Measurements from ENCODE around the gene C3orf52.
A peak's percentile ranks its signal among the peaks of the same experiment; 100 is the strongest.
"Not testable (repeated sequence)": the region's sequence is repeated elsewhere in the genome, so short reads cannot be mapped to it uniquely, and the experiment has no call there.

C3orf52 gene

GRCh38 chr3:112086076-112086854 is at the start of gene C3orf52:
Gene C3orf52 (plus strand): TSS chr3:112086389. CDS start chr3:112086408, 19 bp downstream.
- peak; percentile 63 for DNase-seq

DNA sequence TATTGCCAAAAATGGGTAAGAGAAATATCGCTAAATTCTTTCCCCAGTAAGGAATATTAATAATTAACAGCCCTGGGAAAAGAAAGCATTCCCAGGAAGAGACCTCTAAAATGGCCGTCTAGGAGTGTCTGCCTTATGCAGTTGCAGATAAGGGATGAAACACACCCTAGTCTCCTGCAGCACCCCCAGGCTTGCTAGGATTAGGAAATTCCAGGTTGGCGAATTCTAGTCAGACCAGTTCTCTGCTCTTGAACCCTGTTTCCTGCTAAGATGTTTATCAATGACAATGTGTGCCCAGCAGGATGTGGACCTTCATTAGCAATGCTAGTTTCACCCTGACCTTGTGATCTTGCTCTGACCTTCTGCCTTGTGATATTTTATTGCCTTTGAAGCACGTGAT is 49.0 kb upstream of the C3orf52 start:
- DNase-seq: not testable (repeated sequence)

DNA sequence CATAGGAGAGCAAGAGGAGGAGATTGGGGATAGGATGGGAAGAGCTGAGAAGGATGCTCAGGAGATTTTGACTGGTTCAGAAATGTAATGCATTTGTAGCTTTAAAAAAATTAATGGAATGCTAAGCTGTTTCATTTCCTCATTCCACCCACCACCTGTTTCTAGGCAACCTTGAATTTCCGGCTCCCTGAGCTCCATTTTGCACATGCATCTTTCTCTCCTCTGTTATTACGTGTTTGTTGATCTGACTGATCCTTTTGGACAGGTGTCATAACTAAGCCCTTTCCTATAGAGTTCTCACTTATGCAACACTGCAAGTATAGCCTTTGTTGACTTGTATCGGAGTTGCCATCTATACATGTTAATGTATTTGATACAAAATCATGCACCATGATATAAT is 47.3 kb upstream of the C3orf52 start:
- peak; percentile 43 for DNase-seq

DNA sequence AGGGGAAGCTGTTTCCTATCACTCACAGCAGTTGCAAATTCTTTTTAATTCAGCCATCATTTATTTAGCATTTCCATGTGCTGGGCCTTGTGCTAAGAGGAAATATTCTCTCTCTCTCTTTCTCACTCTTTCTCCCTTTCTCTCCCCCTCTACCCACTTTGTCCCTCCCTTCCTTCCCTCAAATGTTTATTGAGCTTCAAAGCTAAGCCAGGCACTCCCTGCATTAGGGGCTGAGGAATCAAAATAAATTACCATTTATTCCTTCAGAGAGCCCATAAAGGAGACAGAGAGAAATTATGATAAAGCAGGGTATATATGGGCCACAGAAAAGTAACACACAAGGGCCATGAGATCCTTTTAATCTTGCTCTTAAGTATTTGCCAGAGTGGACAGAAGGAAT is 44.9 kb upstream of the C3orf52 start:
- DNase-seq: no peak

DNA sequence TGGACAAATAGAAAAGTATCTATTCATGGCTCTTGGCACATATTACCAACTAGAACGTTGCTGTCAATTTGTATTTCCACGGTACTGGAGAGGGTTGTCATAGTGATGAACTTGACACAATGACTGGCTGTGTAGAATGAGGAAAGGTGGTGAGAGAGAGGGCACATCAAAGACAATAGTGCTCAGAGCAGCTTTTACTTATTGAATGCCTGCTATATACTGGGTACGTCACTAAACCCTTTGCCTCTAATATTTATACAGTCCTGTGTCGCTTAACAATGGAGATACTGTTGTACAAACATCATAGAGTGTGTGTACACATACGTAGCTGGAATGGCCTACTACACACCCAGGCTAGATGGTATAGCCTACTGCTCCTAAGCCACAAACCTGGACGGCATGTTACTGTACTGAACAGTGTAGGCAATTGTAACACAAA is 43.3 kb upstream of the C3orf52 start:
- DNase-seq: no peak

GRCh38 chr3:112043621-112044201 is 42.5 kb upstream of the C3orf52 start:
- peak; percentile 62 for DNase-seq

- no peak for DNase-seq
Measured at GRCh38 chr3:112046599-112046998, 39.6 kb upstream of the C3orf52 start.

- DNase-seq: no peak
Measured at GRCh38 chr3:112047264-112047663, 38.9 kb upstream of the C3orf52 start.

DNA sequence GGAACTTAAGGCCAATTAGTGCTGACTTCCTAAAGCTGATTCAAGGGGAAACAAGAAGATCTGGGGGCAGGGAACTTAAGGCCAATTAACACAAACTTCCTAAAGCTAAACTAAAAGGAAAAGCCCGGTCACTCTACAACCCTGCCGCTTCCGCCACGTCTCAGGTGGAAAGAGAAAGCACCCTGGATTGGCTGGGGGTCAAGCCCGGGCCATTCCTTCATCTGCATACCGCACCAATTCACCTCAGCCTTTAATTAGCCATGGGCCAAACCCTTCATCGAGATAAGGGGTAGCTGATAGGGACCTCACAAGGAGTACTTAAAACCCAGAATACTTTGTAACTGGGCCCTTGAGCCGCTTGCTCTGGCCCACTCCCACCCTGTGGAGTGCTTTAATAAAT is 37.3 kb upstream of the C3orf52 start:
- DNase-seq: no peak

DNA sequence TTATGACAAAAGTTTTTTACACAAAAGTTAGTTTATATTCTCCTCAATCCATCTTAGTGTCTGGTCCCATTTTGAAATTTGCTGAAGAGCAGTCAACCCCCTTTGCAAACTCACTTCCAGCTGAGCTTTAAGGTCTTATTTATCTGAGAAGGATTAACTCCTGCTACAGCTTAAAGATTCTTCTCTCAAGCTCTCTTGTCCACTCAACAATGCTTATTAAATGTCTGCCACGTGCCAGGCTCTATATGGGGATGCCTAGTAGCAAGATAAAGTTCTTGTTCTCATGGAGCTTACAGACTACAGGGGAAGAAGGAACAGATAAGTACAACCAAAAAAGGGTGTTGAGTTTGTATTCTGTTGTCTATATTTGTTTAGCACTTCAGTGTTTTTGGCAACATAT is 33.0 kb upstream of the C3orf52 start:
- DNase-seq: no peak

DNA sequence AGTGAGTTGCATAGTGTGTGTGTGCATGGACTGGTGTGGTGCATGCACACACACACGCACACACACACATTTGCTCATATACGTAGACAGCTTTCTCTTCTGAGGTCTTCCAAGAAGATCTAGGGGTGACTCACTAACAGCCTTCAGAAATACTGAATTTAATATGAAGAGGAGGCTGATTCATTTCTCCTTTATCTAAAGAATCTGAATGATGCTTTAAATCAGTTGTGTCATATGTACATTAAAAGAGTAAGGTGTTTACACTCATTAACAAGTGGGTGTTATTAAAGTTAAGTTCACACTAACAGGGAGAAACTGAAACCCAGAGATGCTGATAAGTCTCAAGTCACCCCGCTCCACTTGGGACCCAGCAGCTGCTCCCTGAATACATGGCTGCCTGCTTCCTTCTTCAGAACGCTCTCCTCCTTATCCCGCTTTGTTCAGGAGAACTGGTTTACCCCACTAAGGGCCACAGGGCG is 29.7 kb upstream of the C3orf52 start:
- DNase-seq: no peak

DNA sequence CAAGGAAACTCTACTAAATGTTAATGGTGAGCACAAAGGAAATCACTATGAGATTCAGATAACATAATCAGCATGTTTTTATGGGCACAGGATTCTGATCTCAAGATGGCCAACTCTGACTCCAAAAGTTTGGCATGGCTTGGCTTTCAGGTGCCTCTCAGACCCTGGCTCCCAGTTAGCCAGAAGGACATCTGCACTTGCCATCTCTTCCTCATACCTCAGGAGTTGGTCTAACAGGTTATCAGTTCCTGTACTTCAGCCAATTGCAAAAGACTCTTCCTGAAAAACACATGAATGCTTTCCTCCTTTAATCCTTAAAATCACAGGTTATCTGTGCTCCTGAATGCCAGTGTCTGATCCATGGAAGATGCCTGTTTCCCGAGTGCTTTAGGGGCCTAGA is 26.7 kb upstream of the C3orf52 start:
- DNase-seq: no peak

DNA sequence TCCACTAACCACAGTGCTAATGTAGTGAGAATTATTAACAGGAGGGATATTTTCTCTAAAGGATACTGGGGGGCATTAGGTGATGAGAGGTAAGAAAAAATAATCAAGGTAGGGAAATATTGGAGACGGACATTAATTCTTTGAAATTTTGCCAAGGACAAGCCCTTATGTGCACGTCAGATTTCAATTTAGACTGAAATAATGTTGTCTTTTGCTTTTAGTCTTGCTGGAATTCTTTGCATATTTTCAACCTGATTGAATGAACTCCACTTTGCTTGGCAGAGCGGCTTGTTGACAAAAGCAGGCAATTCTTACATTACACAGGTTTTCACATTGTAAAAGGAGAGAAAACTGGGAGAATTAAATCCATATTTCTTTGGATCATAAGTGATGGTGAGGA is 25.0 kb upstream of the C3orf52 start:
- no peak for DNase-seq

DNA sequence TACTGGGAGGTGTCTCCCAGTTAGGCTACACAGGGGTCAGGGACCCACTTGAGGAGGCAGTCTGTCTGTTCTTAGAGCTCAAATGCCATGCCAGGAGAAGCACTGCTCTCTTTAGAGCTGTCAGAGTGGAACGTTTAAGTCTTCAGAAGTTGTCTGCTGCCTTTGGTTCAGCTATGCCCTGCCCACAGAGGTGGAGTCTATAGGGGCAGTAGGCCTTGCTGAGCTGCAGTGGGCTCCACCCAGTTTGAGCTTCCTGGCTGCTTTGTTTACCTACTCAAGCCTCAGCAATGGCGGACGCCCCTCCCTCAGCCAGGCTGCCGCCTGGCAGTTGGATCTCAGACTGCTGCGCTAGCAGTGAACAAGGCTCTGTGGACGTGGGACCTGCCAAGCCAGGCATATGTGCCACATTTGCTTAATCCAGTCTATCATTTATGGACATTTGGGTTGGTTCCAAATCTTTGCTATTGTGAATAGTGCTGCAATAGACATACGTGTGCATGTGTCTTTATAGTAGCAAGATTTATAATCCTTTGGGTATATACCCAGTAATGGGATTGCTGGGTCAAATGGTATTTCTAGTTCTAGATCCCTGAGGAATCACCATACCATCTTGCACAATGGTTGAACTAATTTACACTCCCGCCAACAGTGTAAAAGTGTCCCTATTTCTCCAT is 13.7 kb upstream of the C3orf52 start:
- not testable (repeated sequence) for DNase-seq

DNA sequence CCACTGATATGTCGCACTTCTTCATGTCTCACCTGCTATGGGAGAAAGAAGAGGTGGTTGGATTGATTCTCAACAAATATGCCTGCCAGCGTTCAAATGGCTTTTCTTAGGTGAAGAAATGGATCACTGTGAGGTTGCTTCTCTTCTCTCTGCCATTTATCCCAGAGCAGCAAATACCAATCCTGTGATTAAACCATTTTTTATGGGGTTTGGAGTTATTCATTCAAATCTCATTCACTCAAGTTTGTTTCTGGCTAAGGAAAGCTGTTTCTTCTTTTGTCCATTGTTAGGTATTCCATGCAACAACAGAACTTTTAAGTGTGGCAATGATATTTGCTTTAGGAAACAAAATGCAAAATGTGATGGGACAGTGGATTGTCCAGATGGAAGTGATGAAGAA is 12.2 kb upstream of the C3orf52 start:
- DNase-seq: no peak

DNA sequence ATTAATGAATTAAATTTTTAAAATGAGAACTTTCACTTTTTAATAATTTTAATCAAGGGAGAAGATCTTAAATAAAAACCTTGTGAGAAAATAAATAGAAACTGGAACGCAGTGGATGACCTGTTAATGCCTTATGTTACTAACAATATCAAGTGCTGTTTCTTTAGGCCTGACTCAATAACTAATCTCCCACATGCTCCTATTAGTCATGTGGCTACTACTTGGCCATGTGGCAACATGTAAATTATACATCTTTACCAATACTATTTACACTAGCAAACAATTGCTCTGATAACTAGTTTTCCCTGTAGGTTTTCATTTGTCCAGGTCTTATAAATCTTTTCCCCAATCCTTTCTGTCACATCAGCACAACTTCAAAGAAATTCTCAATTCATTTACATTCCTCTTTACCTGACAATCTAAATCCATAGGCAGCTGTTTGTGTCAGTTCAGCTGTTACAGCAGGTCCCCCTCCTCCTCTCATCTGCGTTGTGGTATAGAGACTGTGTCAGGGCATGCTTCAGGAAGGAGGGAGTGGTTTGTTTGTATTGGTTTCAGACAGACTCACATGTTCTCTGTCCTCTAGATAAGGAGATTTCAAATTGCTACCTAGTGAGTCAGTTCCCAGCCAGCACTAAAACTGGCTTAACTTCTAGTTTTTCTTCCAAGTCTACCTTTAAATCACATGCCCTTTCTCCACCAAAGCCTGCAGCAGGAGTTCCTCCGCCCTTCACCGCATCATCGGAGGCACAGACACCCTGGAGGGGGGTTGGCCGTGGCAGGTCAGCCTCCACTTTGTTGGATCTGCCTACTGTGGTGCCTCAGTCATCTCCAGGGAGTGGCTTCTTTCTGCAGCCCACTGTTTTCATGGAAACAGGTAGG is 11.3 kb upstream of the C3orf52 start:
- no peak for DNase-seq

- no peak for DNase-seq
Measured at GRCh38 chr3:112078125-112079083, 7.8 kb upstream of the C3orf52 start.

GRCh38 chr3:112083239-112083638 is 3.0 kb upstream of the C3orf52 start:
- DNase-seq: no peak

- DNase-seq: no peak
Measured at GRCh38 chr3:112084980-112085705, 1.0 kb upstream of the C3orf52 start.

DNA sequence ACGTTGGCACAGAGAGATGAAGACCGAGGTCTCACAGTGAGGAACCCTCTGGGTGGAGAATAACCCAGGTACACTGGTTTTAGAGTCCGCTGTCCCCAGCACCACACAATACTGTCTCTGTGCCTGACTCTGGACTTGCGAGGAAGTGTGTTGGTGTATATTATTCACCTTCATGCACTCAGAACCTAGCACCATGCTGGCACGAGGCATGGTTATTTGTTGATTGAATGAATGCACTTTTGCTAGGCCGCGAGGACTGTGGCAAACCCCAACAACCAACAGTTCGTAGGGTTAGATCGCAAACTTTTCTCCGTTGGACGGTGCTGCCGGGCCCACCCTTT is 484 bp upstream of the C3orf52 start:
- no peak for DNase-seq

DNA sequence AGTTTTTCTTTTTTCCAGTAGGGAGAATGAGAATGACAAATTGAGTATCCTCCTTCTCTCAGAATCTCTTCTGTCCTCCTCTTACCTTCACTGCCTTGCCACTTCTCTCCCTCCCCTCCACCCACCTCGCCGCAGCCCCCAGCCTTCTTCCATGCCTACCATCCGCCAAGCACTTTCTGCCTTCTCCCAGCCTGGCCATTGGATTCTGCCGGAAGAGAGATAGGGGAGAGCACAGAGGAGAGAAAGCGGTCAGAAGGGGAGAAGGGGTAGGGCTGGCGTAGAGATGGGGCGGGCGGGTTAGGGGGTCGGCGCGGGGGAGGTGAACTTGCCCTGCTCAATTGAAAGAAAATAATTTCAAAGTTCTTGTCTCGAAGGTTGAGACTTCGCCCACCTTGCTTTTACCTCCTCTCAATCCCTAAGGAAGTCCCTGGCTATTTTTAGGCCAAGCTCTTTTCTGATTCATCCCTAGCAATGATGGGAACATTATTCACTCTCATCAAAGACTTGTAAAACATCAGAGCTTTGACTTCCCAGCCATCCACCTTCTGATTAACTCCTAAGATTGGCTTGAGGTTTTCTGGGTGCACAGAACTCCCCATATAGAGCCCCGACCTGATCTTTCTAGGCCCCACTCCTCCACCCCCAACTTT is 811 bp downstream of the C3orf52 start:
- no peak for DNase-seq

Data from RPMI8226 (cell line).